ENCODE measurements around the gene AFG1L.
"Not testable (repeated sequence)": the region's sequence is repeated elsewhere in the genome, so short reads cannot be mapped to it uniquely, and the experiment has no call there.

Gene AFG1L

DNA sequence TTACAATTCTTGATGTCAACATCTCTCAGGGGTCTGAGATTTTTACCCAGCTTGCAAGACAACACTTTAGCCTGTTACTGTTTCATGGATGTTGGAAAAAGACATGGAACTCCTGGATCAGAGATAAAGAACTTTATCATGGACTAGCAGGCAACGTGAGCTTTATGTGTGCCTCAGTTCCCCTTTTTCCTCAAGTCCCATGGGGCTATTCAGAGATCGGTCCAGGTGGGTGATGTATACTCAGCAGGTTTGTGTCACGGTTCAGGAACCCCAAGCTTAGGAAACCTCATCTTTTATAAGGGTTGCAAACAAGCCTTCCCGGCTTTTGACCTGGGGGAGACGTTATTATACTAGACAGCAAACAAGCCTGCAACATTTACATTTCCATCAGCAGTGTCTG, 15.0 kb downstream of the AFG1L start:
- no peaks in the 10 kb centered on the region for H3K9me3 Mint-ChIP-seq
- H3K27ac Mint-ChIP-seq, result no peak overlapping the region
- no peaks in the 10 kb centered on the region for H3K36me3 Mint-ChIP-seq (ENCODE audit: low read depth)
- H3K27me3 Mint-ChIP-seq, result no peaks in the 10 kb centered on the region
- peaks cover 2% of the 10 kb centered on the region for H3K4me1 Mint-ChIP-seq (ENCODE audit: low read depth)
- H3K4me3 Mint-ChIP-seq, result no peak overlapping the region
- DNase-seq, result no peak

DNA sequence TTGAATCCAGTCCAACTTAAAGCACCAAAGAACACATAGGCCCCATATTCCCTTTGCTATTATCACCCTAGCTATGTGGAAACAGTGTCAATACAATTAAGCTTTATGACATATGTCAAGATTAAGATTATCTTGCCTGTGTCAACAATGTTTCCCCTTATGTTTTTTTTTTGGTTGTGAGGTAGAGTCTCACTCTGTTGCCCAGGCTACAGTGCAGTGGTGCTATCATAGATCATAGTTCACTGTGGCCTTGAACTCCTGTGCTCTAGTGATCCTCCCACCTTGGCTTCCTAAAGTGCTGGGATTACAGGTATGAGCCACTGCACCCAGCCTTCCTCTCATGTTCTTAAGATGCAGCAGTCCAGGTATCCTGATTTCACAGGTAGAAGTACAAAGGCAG, 17.8 kb downstream of the AFG1L start:
- Mint-ChIP-seq H3K4me3 (no peak overlapping the region), H3K4me1 (ENCODE audit: low read depth) (peaks cover 2% of the 10 kb centered on the region), H3K27me3 (no peaks in the 10 kb centered on the region), H3K27ac (no peak overlapping the region), H3K9me3 (no peaks in the 10 kb centered on the region), H3K36me3 (ENCODE audit: low read depth) (no peaks in the 10 kb centered on the region)
- DNase-seq, result no peak

DNA sequence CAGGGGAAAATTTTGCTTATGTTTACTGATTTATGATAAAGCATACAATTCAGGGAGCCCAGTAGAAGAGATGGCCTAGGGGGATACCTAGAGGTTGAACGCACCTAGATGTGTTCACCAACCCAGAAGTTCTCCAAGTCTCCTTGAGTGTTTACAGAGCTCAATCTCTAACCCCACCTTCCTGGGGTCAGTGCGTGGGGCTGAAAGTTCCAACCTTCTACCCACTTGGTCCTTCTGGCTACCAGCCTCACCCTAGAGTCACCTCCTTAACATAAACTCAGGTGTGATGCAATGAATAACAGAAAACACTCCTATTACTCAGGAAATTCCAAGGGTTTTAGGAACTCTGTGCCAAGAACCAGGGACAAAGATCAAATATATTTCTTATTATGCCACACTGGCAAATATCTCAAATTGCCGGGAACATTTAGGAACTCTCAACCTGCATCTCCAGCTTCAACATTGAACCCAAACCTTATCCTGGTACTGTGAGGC, 26.4 kb downstream of the AFG1L start:
- Mint-ChIP-seq H3K27ac (no peak overlapping the region), H3K4me1 (ENCODE audit: low read depth) (no peaks in the 10 kb centered on the region), H3K27me3 (no peaks in the 10 kb centered on the region), H3K36me3 (ENCODE audit: low read depth) (peaks cover 17% of the 10 kb centered on the region), H3K9me3 (no peaks in the 10 kb centered on the region), H3K4me3 (no peak overlapping the region)
- DNase-seq, result no peak

DNA sequence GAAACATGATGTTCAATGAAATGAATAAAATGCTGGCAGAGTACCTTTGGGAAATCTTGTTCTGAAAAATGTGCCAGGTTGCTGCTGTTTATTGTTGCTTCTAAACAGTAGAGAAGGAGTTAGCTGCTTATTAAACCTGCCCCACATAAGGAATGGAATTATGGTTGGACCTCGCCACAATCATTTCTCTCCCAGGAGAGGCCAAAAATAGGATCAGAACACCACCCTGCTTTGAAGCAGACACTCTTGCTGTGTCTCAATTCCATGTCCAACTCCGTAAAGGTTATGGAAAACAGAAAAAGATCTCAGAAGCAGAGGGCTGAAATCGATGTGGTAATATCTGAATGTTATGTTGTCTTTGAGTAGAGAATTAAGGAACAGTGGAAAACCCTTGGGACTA, 27.9 kb downstream of the AFG1L start:
- H3K9me3 Mint-ChIP-seq, result no peaks in the 10 kb centered on the region
- H3K36me3 Mint-ChIP-seq (ENCODE audit: low read depth), result peaks cover 25% of the 10 kb centered on the region
- no peaks in the 10 kb centered on the region for H3K4me1 Mint-ChIP-seq (ENCODE audit: low read depth)
- H3K27me3 Mint-ChIP-seq, result no peaks in the 10 kb centered on the region
- no peak overlapping the region for H3K27ac Mint-ChIP-seq
- no peak for DNase-seq
- H3K4me3 Mint-ChIP-seq, result no peak overlapping the region

GRCh38 chr6:108323710-108324466, 29.0 kb downstream of the AFG1L start:
- no peak overlapping the region for H3K4me3 Mint-ChIP-seq
- no peaks in the 10 kb centered on the region for H3K27me3 Mint-ChIP-seq
- DNase-seq, result no peak
- no peaks in the 10 kb centered on the region for H3K9me3 Mint-ChIP-seq
- peaks cover 29% of the 10 kb centered on the region for H3K36me3 Mint-ChIP-seq (ENCODE audit: low read depth)
- H3K4me1 Mint-ChIP-seq (ENCODE audit: low read depth), result no peaks in the 10 kb centered on the region
- H3K27ac Mint-ChIP-seq, result no peak overlapping the region

DNA sequence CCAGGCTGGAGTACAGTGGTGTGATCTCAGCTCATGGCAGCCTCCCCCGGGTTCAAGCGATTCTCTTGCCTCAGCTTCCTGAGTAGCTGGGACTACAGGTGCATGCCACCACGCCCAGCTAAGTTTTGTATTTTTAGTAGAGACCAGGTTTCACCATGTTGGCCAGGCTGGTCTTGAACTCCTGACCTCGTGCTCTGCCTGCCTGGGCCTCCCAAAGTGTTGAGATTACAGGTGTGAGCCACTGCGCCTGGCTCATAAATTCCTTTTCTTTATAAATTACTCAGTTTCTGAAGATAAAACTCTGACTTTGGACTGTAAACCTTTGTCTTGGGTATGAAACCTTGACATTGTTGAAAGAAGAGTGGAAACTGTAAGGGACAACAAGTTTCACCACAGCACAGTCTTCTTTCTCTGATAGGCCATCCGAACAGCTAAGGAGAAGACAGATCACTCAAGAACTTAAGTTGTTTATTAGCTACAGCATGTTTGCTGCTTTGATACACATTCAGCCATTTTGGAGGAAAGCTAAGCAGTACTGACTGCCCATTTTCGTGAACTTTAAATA, 35.4 kb downstream of the AFG1L start:
- H3K27me3 Mint-ChIP-seq; H3K4me1 Mint-ChIP-seq (ENCODE audit: low read depth); H3K9me3 Mint-ChIP-seq; H3K27ac Mint-ChIP-seq; H3K4me3 Mint-ChIP-seq; DNase-seq: not testable (repeated sequence)
- peaks cover 12% of the 10 kb centered on the region for H3K36me3 Mint-ChIP-seq (ENCODE audit: low read depth)

DNA sequence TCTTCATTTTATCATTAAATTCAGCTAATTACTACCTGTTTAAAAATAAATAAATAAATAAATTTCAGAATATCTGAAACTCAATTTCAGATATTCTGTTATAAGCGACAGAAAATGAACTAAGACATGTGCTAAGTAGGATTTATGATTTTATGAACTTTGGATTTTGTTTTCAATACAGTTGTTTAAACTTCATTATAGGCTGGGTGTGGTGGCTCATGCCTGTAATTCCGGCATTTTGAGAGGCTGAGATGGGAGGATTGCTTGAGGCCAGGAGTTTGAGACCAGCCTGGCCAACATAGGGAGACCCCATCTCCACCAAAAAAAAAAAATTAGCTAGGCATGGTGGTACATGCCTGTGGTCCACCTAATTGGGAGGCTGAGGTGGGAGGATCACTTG, 36.0 kb downstream of the AFG1L start:
- Mint-ChIP-seq H3K36me3 (ENCODE audit: low read depth) (peaks cover 12% of the 10 kb centered on the region), H3K4me3 (no peak overlapping the region), H3K27me3 (no peaks in the 10 kb centered on the region), H3K27ac (no peak overlapping the region), H3K4me1 (ENCODE audit: low read depth) (no peaks in the 10 kb centered on the region), H3K9me3 (no peaks in the 10 kb centered on the region)
- no peak for DNase-seq

DNA sequence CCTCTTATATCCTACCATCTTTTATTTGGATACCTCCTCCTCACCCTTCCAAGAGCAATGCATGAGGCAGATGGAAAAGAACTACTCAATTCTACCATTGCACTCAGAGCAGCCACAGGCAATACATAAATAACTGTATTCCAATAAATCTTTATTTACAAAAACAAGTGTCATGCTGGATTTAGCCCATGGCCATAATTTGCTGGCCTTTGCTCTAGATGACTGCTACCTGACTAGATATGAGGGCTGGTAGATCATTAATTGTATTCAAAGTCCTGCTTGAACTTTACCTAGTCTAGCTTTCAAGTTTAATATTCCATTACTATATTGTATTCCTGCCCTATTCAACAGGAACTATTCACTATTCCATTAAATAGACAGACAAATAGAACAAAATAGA, 37.1 kb downstream of the AFG1L start:
- H3K27me3 Mint-ChIP-seq, result no peaks in the 10 kb centered on the region
- H3K4me3 Mint-ChIP-seq, result no peak overlapping the region
- no peak overlapping the region for H3K27ac Mint-ChIP-seq
- no peak for DNase-seq
- H3K4me1 Mint-ChIP-seq (ENCODE audit: low read depth), result no peaks in the 10 kb centered on the region
- peaks cover 9% of the 10 kb centered on the region for H3K36me3 Mint-ChIP-seq (ENCODE audit: low read depth)
- H3K9me3 Mint-ChIP-seq, result no peaks in the 10 kb centered on the region

DNA sequence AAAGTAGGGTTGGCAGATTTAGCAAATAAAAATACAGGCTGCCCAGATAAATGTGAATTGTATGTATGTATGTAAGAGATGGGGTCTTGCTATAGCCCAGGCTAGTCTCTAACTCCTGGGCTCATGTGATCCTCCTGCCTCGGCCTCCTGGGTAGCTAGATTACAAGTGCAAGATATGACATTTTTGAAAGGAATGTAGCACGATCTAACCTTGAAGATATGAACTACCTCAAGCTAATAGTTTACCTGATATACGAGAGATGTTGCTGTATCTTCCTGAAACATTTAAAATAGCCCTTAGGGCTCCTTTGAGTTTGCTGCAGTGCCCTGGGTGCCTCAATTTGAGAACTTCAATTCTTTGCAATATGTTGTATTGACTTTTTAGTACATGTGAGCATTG, 42.1 kb downstream of the AFG1L start:
- no peaks in the 10 kb centered on the region for H3K36me3 Mint-ChIP-seq (ENCODE audit: low read depth)
- no peak overlapping the region for H3K4me3 Mint-ChIP-seq
- no peaks in the 10 kb centered on the region for H3K27me3 Mint-ChIP-seq
- DNase-seq, result no peak
- H3K9me3 Mint-ChIP-seq, result no peaks in the 10 kb centered on the region
- no peaks in the 10 kb centered on the region for H3K4me1 Mint-ChIP-seq (ENCODE audit: low read depth)
- no peak overlapping the region for H3K27ac Mint-ChIP-seq

GRCh38 chr6:108337721-108338120, 42.9 kb downstream of the AFG1L start:
- no peak overlapping the region for H3K4me3 Mint-ChIP-seq
- H3K4me1 Mint-ChIP-seq (ENCODE audit: low read depth), result no peaks in the 10 kb centered on the region
- H3K27ac Mint-ChIP-seq, result no peak overlapping the region
- no peaks in the 10 kb centered on the region for H3K36me3 Mint-ChIP-seq (ENCODE audit: low read depth)
- no peaks in the 10 kb centered on the region for H3K27me3 Mint-ChIP-seq
- no peaks in the 10 kb centered on the region for H3K9me3 Mint-ChIP-seq
- DNase-seq, result no peak

- Mint-ChIP-seq H3K4me3 (no peak overlapping the region), H3K27me3 (no peaks in the 10 kb centered on the region), H3K36me3 (ENCODE audit: low read depth) (peaks cover 6% of the 10 kb centered on the region), H3K27ac (no peak overlapping the region), H3K9me3 (no peaks in the 10 kb centered on the region), H3K4me1 (ENCODE audit: low read depth) (no peaks in the 10 kb centered on the region)
- DNase-seq, result no peak
Observed at GRCh38 chr6:108341372-108341771, 46.5 kb downstream of the AFG1L start.

- Mint-ChIP-seq H3K27ac (no peak overlapping the region), H3K4me3 (no peak overlapping the region), H3K27me3 (no peaks in the 10 kb centered on the region), H3K4me1 (ENCODE audit: low read depth) (peaks cover 8% of the 10 kb centered on the region), H3K9me3 (no peaks in the 10 kb centered on the region), H3K36me3 (ENCODE audit: low read depth) (peaks cover 10% of the 10 kb centered on the region)
- DNase-seq, result no peak
Observed at GRCh38 chr6:108343894-108344293, 49.0 kb downstream of the AFG1L start.

GRCh38 chr6:108348655-108349349, 53.9 kb downstream of the AFG1L start:
- peaks cover 10% of the 10 kb centered on the region for H3K36me3 Mint-ChIP-seq (ENCODE audit: low read depth)
- H3K4me3 Mint-ChIP-seq, result no peak overlapping the region
- DNase-seq, result no peak
- no peaks in the 10 kb centered on the region for H3K27me3 Mint-ChIP-seq
- peaks cover 8% of the 10 kb centered on the region for H3K4me1 Mint-ChIP-seq (ENCODE audit: low read depth)
- no peaks in the 10 kb centered on the region for H3K9me3 Mint-ChIP-seq
- no peak overlapping the region for H3K27ac Mint-ChIP-seq

DNA sequence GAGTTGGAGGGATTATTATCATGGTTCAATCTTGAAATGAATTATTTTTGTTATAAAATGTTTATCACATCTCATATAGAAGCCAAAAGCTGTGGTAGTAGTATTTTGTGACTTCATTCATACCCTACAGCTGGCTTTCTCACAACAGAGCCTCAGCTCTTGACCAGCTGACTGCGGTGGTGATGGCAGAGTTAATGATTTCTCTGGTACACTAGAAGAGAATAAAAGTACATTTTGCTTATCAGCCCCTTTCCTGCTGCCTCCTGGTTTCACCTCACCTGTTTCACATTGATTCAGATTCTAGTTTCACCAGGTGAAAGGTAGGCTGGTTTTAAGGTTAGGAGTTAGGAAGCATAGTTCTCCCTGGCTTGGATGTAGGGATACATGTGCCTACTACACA, 55.7 kb downstream of the AFG1L start:
- no peak overlapping the region for H3K27ac Mint-ChIP-seq
- no peak overlapping the region for H3K4me3 Mint-ChIP-seq
- DNase-seq, result no peak
- no peaks in the 10 kb centered on the region for H3K27me3 Mint-ChIP-seq
- H3K4me1 Mint-ChIP-seq (ENCODE audit: low read depth), result peaks cover 8% of the 10 kb centered on the region
- no peaks in the 10 kb centered on the region for H3K9me3 Mint-ChIP-seq
- peaks cover 7% of the 10 kb centered on the region for H3K36me3 Mint-ChIP-seq (ENCODE audit: low read depth)

GRCh38 chr6:108353853-108354252, 59.0 kb downstream of the AFG1L start:
- H3K27me3 Mint-ChIP-seq, result no peaks in the 10 kb centered on the region
- H3K36me3 Mint-ChIP-seq (ENCODE audit: low read depth), result peaks cover 15% of the 10 kb centered on the region
- peaks cover 4% of the 10 kb centered on the region for H3K4me1 Mint-ChIP-seq (ENCODE audit: low read depth)
- no peak for DNase-seq
- no peak overlapping the region for H3K27ac Mint-ChIP-seq
- no peaks in the 10 kb centered on the region for H3K9me3 Mint-ChIP-seq
- no peak overlapping the region for H3K4me3 Mint-ChIP-seq

All from activated T-cell treated with anti-CD3 and anti-CD28 coated beads, Interleukin-2, amount 50 U/mL, for 24 hours (primary cell).